ENCODE data around the gene TNFRSF19.

TNFRSF19 gene

DNA sequence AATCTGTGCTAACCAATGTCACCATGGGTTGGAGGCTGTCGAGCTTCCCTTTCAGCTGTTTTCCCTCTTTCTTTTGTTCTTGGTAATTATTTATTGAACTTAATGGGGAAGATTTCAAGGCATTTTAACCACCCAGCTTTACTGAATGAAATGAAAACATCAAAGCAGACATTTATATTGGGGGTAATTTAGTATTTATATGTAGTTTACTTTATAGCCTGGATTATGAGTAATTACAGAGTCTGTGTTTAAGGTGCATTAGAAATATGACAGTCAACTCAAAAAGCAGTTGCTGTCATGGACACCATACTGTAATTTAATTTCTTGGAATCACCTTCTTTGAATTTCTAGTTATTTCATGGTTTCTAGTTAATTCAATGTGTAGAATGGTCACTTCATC is 42.0 kb downstream of the TNFRSF19 start:
- Histone ChIP-seq H3K4me2 (ENCODE audit: low read length) (no peak overlapping the region), H2AFZ (ENCODE audit: low read length) (no peak overlapping the region), H3K79me2 (ENCODE audit: insufficient read depth, low read length) (no peaks in the 10 kb centered on the region), H3K9ac (ENCODE audit: low read length) (no peak overlapping the region), H3K4me1 (ENCODE audit: insufficient read depth, low read length, severe bottlenecking) (no peaks in the 10 kb centered on the region), H3K9me3 (ENCODE audit: low read length) (no peaks in the 10 kb centered on the region), H4K20me1 (ENCODE audit: insufficient read depth, low read length) (no peaks in the 10 kb centered on the region), H3K27me3 (ENCODE audit: insufficient read depth, low read length) (no peaks in the 10 kb centered on the region), H3K36me3 (ENCODE audit: insufficient read depth, low read length) (no peaks in the 10 kb centered on the region), H3K9me2 (ENCODE audit: low read depth, low read length) (no peaks in the 10 kb centered on the region), H3K4me3 (ENCODE audit: low read depth, low read length, poor library complexity, severe bottlenecking) (no peak overlapping the region), H3F3A (ENCODE audit: insufficient read depth, low read length) (no peaks in the 10 kb centered on the region), H3K27ac (ENCODE audit: low read depth, low read length, poor library complexity, severe bottlenecking) (no peak overlapping the region)
- TF ChIP-seq, protein P1, sequence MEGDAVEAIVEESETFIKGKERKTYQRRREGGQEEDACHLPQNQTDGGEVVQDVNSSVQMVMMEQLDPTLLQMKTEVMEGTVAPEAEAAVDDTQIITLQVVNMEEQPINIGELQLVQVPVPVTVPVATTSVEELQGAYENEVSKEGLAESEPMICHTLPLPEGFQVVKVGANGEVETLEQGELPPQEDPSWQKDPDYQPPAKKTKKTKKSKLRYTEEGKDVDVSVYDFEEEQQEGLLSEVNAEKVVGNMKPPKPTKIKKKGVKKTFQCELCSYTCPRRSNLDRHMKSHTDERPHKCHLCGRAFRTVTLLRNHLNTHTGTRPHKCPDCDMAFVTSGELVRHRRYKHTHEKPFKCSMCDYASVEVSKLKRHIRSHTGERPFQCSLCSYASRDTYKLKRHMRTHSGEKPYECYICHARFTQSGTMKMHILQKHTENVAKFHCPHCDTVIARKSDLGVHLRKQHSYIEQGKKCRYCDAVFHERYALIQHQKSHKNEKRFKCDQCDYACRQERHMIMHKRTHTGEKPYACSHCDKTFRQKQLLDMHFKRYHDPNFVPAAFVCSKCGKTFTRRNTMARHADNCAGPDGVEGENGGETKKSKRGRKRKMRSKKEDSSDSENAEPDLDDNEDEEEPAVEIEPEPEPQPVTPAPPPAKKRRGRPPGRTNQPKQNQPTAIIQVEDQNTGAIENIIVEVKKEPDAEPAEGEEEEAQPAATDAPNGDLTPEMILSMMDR (IDR thresholded peaks at IDR 0.05; ENCODE audit: low read length) = no peak
- no peak for TF ChIP-seq EZH2 (IDR thresholded peaks at IDR 0.05; ENCODE audit: borderline replicate concordance, low read length)

DNA sequence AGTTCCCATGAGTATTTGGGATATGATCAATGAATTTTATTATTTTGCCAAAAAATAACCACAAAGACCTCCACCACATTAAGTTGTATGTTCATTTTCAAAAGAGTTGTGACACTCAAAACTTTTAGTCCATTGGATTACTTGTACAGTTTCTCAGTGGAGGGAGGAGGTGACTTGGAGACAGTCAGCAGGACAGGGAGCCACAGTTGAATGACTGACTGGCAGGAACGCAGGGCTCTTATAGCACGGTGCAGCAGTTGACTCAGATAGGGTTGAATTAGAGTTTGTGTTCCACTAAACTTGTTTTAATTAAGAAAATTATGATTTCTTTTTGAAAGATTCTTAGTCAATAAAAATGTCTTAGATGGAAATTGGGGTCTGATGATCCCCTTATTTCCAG is 42.5 kb downstream of the TNFRSF19 start:
- no peaks in the 10 kb centered on the region for H3K4me1 ChIP-seq (ENCODE audit: insufficient read depth, low read length, severe bottlenecking)

DNA sequence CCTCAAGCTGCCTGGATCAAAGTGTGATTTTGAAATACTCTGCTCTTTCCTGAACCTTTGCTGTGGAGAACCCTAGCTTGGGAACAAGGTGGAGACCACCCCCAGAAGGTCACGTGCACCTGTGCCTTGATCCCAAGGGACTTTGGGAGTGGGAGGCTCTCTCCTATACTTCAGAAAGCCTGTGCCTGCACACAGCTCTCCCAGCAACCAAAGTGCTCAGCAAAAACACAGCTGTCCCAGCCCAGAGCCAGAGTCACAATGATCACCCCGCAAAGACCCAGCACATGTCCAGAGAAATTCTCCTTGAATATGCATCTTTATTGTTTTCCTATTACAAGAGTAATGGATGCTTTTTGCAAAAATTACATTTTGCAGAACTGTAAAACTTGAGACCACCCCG is 43.4 kb downstream of the TNFRSF19 start:
- Histone ChIP-seq H3K27ac (ENCODE audit: low read depth, low read length, poor library complexity, severe bottlenecking) (no peak overlapping the region), H3K4me3 (ENCODE audit: low read depth, low read length, poor library complexity, severe bottlenecking) (no peak overlapping the region), H3K9me2 (ENCODE audit: low read depth, low read length) (no peaks in the 10 kb centered on the region), H3K79me2 (ENCODE audit: insufficient read depth, low read length) (no peaks in the 10 kb centered on the region), H2AFZ (ENCODE audit: low read length) (no peak overlapping the region), H3K9me3 (ENCODE audit: low read length) (no peaks in the 10 kb centered on the region), H4K20me1 (ENCODE audit: insufficient read depth, low read length) (no peaks in the 10 kb centered on the region), H3K4me2 (ENCODE audit: low read length) (no peak overlapping the region), H3K36me3 (ENCODE audit: insufficient read depth, low read length) (no peaks in the 10 kb centered on the region), H3K9ac (ENCODE audit: low read length) (no peak overlapping the region), H3K27me3 (ENCODE audit: insufficient read depth, low read length) (no peaks in the 10 kb centered on the region), H3K4me1 (ENCODE audit: insufficient read depth, low read length, severe bottlenecking) (no peaks in the 10 kb centered on the region), H3F3A (ENCODE audit: insufficient read depth, low read length) (no peaks in the 10 kb centered on the region)
- TF ChIP-seq, protein P1 (IDR thresholded peaks at IDR 0.05; ENCODE audit: low read length) = no peak
- no peak for TF ChIP-seq EZH2 (IDR thresholded peaks at IDR 0.05; ENCODE audit: borderline replicate concordance, low read length)

More for the DNA sequence above, 42.5 kb downstream of the TNFRSF19 start:
- no peak overlapping the region for H3K4me2 ChIP-seq (ENCODE audit: low read length)
- H3F3A ChIP-seq (ENCODE audit: insufficient read depth, low read length) = no peaks in the 10 kb centered on the region
- no peak overlapping the region for H3K4me3 ChIP-seq (ENCODE audit: low read depth, low read length, poor library complexity, severe bottlenecking)
- H3K9me3 ChIP-seq (ENCODE audit: low read length) = no peaks in the 10 kb centered on the region
- TF ChIP-seq, protein P1 (IDR thresholded peaks at IDR 0.05; ENCODE audit: low read length) = no peak
- no peak for TF ChIP-seq EZH2 (IDR thresholded peaks at IDR 0.05; ENCODE audit: borderline replicate concordance, low read length)
- no peak overlapping the region for H3K9ac ChIP-seq (ENCODE audit: low read length)
- no peaks in the 10 kb centered on the region for H3K36me3 ChIP-seq (ENCODE audit: insufficient read depth, low read length)
- H4K20me1 ChIP-seq (ENCODE audit: insufficient read depth, low read length) = no peaks in the 10 kb centered on the region
- H3K27me3 ChIP-seq (ENCODE audit: insufficient read depth, low read length) = no peaks in the 10 kb centered on the region
- H2AFZ ChIP-seq (ENCODE audit: low read length) = no peak overlapping the region
- H3K27ac ChIP-seq (ENCODE audit: low read depth, low read length, poor library complexity, severe bottlenecking) = no peak overlapping the region
- H3K9me2 ChIP-seq (ENCODE audit: low read depth, low read length) = no peaks in the 10 kb centered on the region
- no peaks in the 10 kb centered on the region for H3K79me2 ChIP-seq (ENCODE audit: insufficient read depth, low read length)
